ENCODE measurements around the gene VASH1. TPM values are rescaled to one million over a fixed set of nuclear protein-coding genes. Genes with fewer than 3 reads are reported as not detected.
A peak's percentile ranks its signal among the peaks of the same experiment; 100 is the strongest.

VASH1 gene
- total and polyA plus RNA-seq, 7 donors: 3.0 to 13.0 (median 3.7) TPM

DNA sequence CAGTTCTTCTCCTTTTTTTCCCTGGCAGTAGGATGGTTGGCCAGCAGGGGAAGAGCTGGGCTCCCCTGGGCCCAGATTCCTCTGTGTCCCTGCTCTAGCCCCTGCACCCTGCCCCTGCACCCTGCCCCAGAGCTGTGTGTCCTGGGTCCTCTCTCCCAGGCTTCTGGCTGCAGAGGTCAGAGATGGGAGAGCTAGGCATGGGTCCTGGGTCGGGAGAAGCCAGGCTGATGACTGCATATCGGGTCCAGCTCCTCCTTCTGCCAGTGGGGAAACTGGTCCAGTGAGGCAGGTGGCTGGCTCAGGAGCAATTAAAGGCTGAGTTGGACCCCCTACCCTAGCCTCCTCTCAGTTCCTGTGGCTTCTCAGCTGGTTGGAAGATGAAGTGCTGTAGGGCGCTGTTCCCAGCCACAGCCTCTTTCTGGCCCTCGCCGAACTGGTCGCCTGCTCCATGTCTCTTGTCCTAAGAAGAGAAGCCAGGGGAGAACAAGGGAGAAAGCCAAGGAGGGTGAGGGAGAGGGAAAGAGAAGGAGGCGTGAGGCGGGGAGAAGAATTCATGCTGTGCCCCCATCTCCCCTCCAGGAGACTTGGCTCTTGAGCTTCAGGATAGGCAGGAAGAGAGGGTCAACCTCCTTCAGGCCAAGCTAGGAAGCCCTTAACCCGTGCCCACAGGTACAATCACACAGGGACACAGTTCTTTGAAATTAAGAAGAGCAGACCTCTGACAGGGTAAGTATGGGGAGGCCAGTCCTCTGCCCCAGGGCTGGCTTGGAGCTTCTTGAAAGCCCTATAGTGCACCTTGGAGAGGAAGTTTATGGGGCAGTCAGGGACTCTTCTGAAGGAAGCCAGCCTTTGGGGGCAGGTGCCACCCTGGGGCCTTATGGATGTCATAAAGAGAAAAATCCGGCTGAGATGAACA is 9.5 kb downstream of the VASH1 start:
- DNase-seq: peak; percentile 19
- H3K4me1 ChIP-seq: peaks cover 0 to 27% (median 17%) of the 10 kb centered on the region in 4 donors

DNA sequence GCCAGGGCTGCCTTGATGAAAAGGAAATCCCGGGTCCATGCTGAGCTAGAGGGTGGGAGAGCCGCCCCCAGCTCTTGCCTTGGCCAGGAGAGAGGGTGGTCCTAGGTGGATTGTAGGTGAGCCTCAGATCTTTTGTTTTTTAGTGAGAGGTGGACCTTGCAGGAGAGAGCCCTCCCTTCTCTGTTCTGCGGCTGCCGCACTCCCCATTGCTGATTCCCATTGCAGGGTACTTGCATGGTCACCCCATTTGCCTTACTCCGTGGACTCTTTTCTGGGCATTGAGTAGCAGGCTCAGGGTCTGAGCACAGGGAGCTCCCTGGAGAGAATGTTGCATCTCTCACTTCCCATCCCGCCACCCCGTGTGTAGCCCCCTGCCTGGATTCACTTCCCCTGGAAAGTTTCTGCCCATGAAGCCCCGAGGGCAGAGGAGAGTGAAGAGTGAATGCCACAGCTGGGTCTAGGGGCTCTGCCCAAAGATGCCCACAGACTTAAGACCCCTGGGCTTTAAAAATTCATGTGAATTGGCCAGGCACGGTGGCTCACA is 10.2 kb downstream of the VASH1 start:
- H3K27ac ChIP-seq: peak overlapping the region in 1 of 4 donors; percentile 65

More for the DNA sequence above, 9.5 kb downstream of the VASH1 start:
- H3K27me3 ChIP-seq: no peaks in the 10 kb centered on the region
- no peak overlapping the region for H3K4me3 ChIP-seq
- whole genome bisulfite sequencing, 2 donors: 80 to 85% methylated on average over 10 of the region's 10 CpGs
- H3K27ac ChIP-seq: no peak overlapping the region
- peaks cover 0 to under 1% (median 0%) of the 10 kb centered on the region in 4 donors for H3K36me3 ChIP-seq
- no peaks in the 10 kb centered on the region for H3K9me3 ChIP-seq
- intact Hi-C loops (cut with DNase I): no loop called here
- TF ChIP-seq POLR2AphosphoS5 (IDR thresholded peaks at IDR 0.05) (no peak), EP300 (IDR thresholded peaks at IDR 0.05) (no peak), POLR2A (IDR thresholded peaks at IDR 0.05) (no peak)
- TF ChIP-seq, protein P1, sequence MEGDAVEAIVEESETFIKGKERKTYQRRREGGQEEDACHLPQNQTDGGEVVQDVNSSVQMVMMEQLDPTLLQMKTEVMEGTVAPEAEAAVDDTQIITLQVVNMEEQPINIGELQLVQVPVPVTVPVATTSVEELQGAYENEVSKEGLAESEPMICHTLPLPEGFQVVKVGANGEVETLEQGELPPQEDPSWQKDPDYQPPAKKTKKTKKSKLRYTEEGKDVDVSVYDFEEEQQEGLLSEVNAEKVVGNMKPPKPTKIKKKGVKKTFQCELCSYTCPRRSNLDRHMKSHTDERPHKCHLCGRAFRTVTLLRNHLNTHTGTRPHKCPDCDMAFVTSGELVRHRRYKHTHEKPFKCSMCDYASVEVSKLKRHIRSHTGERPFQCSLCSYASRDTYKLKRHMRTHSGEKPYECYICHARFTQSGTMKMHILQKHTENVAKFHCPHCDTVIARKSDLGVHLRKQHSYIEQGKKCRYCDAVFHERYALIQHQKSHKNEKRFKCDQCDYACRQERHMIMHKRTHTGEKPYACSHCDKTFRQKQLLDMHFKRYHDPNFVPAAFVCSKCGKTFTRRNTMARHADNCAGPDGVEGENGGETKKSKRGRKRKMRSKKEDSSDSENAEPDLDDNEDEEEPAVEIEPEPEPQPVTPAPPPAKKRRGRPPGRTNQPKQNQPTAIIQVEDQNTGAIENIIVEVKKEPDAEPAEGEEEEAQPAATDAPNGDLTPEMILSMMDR (IDR thresholded peaks at IDR 0.05): no peak

DNA sequence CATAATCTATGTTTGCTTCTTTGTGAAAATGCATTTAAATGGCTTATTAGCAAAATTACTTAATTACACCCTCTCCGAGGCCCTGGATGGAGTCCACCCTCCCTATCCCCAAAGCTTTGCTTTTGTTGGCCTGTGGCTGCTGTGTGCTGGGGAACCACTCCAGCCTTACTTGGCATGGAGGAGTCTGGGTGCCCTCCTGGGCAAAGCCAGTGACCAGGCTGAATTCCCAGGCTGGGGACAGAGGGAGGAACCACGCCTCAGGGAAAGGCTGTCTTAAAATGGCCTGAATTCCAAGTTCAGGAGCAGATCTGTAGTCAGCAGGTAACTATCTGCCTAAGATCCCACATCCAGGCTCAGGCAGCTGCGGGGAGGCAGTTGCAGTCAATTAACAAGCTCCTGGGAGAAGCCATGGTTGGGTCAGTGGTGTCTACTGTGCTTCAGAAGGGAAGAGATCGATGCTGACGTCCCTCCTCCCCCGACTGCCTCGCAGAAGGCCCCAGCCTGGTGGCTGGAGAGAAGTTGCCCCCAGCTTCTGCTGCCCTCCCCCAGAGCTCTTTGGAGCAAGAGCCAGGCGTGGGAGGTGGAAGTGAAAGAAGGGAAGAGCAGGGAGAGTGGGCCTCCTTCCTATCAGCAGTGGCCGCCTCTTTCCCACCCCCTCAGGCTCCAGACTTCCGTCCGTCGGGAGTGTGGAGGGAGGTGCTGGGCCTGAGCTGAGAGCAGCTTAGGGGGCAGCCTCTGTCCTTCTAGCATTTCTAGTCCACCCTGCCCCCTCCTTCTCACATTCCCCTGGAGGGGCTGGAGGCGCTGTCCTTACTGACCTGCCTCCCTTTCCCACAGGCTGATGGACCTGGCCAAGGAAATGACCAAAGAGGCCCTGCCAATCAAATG is 11.3 kb downstream of the VASH1 start:
- peak; percentile 66 for DNase-seq
- Histone ChIP-seq H3K4me1 (peaks cover 0 to 27% (median 17%) of the 10 kb centered on the region in 4 donors), H3K36me3 (peaks cover 0 to 8% (median 0%) of the 10 kb centered on the region in 4 donors), H3K9me3 (no peaks in the 10 kb centered on the region), H3K4me3 (no peak overlapping the region), H3K27me3 (no peaks in the 10 kb centered on the region), H3K27ac (peak overlapping the region; percentile 47 to 68 (median 62))
- TF ChIP-seq, protein P1 (IDR thresholded peaks at IDR 0.05): no peak
- intact Hi-C loops (cut with DNase I): no loop called here
- 71 to 72% methylated on average over 13 of the region's 13 CpGs for WGBS, 2 donors

More for the DNA sequence above, 10.2 kb downstream of the VASH1 start:
- Histone ChIP-seq H3K27me3 (no peaks in the 10 kb centered on the region), H3K36me3 (peaks cover 0 to 7% (median 0%) of the 10 kb centered on the region in 4 donors), H3K9me3 (no peaks in the 10 kb centered on the region), H3K4me3 (no peak overlapping the region), H3K4me1 (peaks cover 0 to 27% (median 17%) of the 10 kb centered on the region in 4 donors)
- TF ChIP-seq, protein P1 (IDR thresholded peaks at IDR 0.05): no peak
- TF ChIP-seq POLR2AphosphoS5 (IDR thresholded peaks at IDR 0.05): no peak
- DNase-seq: peak; percentile 43
- 83 to 87% methylated on average over 9 of the region's 9 CpGs for WGBS, 2 donors
- intact Hi-C loops (cut with DNase I): no loop called here

DNA sequence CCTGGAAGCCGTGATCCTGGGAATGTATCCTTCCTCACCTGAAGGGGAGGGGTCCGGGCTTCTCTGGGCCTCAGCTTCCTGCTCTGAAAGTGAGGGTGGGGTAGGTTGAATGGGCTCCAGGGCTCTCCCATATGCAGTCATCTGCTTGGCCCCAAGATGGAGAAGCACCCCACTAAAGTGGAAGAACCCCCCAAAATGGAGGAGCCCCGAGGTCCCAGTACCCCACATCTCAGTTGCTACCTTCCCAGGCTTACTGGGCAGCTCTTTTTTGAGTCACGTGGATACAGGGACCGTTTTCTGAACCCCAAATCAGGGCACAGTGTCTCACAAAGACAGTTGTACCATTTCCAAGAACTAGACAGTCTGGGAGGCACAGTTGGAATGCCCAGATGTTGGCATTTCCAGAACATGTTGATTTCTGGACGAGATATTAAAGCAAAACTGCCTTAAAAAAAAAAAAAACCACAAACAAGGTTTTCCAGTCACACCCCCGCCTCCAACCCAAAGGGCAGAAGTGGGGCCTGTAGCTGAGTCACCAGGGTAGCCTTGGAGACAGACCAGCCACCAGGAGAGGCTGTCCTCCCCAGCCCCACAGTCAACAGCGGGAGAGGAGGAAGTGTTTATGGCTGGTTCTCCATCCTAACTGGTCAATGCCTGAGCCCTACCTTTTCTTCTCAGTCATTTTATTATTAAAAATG is 12.1 kb downstream of the VASH1 start:
- 26 to 42% methylated on average over 8 of the region's 8 CpGs for WGBS, 2 donors
- no peaks in the 10 kb centered on the region for H3K9me3 ChIP-seq
- H3K4me1 ChIP-seq: peaks cover 0 to 22% (median 15%) of the 10 kb centered on the region in 4 donors
- peak overlapping the region; percentile 47 to 68 (median 62) for H3K27ac ChIP-seq
- DNase-seq: peak; percentile 83
- H3K4me3 ChIP-seq: no peak overlapping the region
- TF ChIP-seq POLR2AphosphoS5 (IDR thresholded peaks at IDR 0.05): peak in 1 of 4 donors; percentile 27
- TF ChIP-seq, protein P1 (IDR thresholded peaks at IDR 0.05): no peak
- peaks cover 0 to 8% (median 0%) of the 10 kb centered on the region in 4 donors for H3K36me3 ChIP-seq
- intact Hi-C loops (cut with DNase I): no loop called here
- no peaks in the 10 kb centered on the region for H3K27me3 ChIP-seq

Data from sigmoid colon (tissue), 7 donors.